Stimulated activated CD4-positive, alpha-beta T cell treated with anti-CD3 and anti-CD28 coated beads, Interleukin-1b, Interleukin-23, amount 100 ng/mL, for 1 hour (primary cell): ENCODE data around the gene PTS.

Experiments used
- DNase-seq, 2 donors: peaks; one replicate each; pipeline ENCODE4 v3.0.0-alpha.2; 2020; ENCODE audit warnings: low read depth in 2 of 2

Gene PTS

DNA sequence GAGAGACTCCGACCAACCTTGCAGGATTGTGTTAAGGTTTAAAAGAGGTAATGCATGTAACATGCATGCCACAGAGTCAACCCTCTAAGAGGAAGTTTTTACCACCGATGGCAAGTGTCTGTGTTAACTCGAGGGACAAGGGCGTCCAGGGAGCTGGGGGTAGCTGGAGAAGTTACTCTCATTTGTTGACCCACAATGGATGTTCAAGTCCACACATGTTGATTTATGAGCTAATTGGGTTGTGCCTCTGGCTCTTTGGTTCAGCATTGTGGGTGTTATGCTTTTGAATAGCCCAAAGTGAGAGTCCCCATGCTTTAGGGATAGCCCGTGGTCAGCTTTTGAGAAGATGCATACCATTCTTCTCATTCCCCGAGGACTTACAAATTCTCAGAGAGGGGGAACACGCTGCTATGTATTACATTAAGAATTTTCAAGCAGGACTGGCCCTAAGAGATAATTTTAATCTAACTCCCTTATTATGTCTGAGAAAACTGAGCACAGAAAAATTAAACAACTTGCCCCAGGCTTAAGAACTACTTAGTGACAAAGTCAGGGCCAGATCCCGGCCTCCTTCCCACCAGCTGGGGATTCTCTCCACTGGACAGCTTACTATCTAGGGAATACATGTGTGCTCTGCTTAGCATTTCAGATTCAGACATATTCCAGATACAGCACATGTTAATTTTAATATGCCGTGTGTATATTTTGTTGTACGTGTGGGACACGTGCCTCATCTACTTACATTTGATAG, 39.6 kb downstream of the PTS start:
- no peak for DNase-seq

DNA sequence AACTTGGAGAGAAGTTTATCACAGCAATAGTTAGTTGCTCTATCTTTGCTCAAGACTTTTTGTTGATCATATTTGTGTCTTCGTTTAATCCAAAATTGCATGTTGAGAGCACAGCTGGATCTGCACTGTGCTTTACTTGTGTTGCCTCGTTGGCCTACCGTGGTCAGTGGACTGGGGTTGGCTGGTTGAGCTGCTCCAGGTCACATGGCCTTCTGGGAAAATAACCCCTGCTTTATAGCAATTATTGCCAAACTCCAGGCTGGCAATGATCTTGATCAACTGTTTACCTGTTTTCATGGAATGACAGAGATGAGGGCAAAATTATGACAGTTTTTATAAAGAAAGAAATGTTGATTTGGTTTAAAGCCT, 40.2 kb downstream of the PTS start:
- no peak for DNase-seq

DNA sequence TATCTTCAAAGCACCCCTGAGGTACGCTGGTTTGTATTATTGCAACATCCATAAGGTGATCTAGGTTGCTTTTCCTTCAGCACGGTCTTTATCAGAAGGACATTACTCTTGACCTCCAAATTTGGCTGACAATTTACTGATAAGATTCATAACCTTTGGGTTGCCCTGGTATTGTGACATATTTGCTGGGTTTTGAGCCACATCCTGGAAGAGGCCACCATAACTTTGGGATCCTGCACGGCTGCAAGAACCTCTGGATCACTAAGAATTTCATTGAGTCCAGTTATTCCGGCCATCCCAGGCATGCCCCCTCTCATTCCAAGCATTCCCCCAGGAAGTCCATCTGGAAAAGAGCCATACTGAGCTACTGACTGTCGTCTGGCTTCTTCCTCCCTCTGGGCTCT, 41.0 kb downstream of the PTS start:
- DNase-seq = no peak

- no peak for DNase-seq
Observed at GRCh38 chr11:112268406-112268805, 42.2 kb downstream of the PTS start.

DNA sequence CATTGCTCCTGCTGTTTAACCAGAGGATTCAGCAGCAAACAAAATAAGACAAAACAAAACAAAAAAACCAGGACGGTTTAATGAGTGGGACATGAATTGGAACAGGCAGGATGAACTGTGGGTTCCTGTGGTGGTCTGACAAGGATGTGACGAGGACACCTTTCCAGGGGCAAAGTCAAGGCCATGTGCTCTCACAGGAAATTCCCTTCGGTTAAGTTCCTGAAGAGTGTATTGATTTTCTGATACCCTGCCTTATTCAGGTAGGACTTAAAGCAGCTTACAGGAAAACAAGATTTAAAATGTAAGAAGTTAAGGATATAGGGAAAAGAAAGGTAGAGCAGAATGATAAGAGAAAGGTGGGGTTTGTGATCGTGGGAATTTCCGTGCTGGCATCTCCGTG, 42.9 kb downstream of the PTS start:
- DNase-seq = no peak

GRCh38 chr11:112270551-112271180, 44.4 kb downstream of the PTS start:
- DNase-seq = no peak

GRCh38 chr11:112271242-112271641, 45.0 kb downstream of the PTS start:
- no peak for DNase-seq

DNA sequence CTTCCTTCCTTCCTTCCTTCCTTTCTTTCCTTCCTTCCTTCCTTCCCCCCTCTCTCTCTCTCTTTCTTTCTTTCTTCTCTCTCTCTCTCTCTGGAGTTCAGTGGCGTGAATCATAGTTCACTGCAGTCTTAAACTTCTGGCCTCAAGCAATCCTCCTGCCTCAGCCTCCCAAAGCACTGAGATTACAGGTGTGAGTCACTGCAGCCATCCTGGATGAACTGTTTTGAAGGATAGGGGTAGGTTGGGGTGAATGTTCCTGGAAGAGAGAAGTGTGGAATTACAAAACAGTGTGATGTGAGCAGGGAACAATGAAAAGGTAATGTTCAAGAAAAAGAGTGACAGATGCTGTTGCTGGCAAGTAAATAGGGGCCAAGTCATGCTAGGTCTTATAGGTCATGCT, 46.8 kb downstream of the PTS start:
- DNase-seq = no peak

DNA sequence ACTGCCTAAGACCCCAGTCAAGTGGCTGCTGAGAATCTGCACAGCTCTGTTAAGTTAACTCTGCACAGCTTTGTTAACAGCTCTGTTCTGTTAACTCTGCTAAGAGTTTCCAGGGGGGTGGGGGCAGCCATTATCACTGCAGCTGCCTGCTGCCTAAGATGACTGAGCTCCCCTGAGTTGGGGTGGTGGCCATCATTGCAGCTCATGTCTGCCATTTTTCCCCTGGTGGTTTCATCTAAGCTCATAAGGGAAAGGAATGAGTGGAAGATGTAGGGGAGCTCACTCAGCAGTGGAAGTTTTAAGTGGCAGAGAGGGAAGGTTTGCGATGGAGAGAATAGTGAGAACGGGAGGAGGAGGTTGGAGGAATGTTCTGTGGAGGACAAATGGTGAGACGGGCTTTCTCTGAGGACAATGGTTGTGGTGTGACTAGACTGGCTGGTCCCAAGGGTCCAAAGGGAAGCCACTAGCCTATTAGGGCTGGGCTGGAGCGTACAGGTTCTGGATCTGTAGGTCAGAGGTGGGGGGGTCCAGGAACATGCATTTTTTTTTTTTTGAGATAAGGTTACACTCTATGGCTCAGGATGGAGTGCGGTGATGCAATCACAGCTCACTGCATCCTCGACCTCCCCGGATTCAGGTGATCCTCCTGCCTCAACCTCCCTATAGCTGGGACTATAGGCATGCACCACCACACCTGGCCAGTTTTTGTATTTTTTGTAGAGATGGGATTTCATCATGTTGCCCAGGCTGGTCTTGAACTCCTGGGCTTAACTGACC, 48.0 kb downstream of the PTS start:
- no peak for DNase-seq

DNA sequence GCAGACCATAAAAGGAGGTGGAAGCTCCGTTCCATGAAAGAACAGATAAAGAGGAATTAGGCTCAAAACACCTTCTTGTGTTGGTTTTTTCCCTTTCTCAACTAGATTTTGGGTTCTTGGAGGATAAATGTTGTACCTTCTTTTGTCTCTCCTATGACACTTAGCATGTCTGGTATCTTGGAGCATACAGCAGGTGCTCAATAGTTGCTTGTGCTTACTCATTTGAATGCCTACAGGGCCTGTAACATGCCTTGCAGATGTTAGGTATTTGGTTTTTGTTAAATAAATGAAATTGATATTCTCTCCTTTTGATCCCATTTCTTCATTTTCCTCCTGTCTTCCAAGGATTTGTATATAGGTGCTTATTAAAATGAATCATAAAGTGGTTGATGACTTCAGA, 50.8 kb downstream of the PTS start:
- no peak for DNase-seq

- DNase-seq = no peak
Observed at GRCh38 chr11:112277941-112278340, 51.7 kb downstream of the PTS start.

DNA sequence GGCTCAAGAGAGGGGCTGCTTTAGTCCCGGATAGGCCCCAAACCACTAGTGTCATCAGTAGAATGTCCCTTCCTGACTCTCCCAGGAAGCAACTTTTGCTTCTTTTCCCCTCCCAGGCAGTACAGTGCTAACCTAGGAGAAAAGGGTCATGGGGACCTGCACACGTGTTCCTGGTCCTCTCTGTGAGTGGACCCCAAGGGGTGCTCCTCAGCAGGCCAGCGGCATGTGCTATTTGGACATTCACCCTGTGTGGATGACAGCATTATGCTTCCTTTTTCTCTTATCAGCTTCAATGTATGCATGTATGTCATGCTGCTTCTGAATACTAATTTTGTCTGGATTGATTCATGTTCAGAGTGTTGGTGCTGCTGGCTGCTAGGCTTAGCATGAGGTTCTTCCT, 52.6 kb downstream of the PTS start:
- DNase-seq = no peak

GRCh38 chr11:112279901-112280267, 53.7 kb downstream of the PTS start:
- DNase-seq = peak; percentile 44 to 67

GRCh38 chr11:112280268-112281126, 54.3 kb downstream of the PTS start:
- DNase-seq = peak; percentile 16 to 32

DNA sequence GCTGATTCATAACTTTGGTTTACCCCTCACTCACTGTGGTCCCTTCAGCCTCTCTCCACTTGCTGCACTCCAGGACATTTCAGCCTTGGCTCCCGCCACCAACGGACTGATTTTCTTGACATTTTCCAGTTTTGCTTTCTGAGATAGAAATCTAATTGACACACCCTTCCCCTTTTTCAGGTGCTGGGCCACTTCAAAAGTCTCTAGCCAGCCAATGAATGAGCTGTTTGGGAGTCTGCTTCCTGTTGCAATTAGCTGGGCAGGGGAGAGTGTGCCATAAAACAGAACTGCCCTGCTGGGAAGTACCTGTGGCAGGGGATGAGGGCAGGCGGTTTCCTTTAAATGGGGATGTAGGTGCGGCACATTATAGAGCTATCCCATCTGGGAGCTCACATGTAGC, 55.5 kb downstream of the PTS start:
- no peak for DNase-seq
